GM19455 (cell line): ENCODE data around the gene AFP.

Experiments
- ATAC-seq: cut with Tn5 transposase; IDR thresholded peaks from one replicate; pipeline ENCODE4 v1.9.1; 2021; ENCODE audit not compliant: unreplicated experiment

AFP gene

DNA sequence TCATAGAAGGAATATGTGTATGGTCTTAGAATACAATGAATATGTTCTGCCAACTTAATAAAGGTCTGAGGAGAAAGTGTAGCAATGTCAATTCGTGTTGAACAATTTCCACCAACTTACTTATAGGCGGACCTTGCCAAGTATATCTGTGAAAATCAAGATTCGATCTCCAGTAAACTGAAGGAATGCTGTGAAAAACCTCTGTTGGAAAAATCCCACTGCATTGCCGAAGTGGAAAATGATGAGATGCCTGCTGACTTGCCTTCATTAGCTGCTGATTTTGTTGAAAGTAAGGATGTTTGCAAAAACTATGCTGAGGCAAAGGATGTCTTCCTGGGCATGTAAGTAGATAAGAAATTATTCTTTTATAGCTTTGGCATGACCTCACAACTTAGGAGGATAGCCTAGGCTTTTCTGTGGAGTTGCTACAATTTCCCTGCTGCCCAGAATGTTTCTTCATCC is 22.7 kb upstream of the AFP start:
- ATAC-seq, result no peak

DNA sequence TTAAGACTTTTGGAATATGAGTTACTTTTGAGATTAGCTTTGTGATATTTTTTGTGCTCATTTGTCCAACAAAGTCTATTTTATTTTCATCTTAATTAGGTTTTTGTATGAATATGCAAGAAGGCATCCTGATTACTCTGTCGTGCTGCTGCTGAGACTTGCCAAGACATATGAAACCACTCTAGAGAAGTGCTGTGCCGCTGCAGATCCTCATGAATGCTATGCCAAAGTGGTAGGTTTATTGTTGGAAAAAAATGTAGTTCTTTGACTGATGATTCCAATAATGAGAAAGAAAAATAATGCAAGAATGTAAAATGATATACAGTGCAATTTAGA is 21.1 kb upstream of the AFP start:
- ATAC-seq, result no peak

DNA sequence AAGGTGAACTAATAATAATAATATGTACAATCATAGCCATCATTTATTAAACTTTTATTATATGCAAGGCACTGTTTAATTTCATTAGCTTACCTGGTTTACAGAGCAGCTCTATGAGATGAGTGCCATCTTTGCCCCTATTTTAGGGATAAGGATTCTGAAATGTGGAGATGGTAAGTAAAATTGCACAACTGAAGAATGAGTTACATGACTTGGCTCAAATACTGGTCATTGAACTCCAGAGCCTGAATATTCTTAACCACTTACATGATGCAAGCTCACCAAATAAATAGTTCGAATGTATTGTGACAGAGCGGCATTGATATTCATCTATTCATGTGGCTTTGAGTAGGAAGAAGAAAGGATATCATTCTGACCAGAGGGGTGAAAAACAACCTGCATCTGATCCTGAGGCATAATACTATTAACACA is 20.2 kb upstream of the AFP start:
- no peak for ATAC-seq

DNA sequence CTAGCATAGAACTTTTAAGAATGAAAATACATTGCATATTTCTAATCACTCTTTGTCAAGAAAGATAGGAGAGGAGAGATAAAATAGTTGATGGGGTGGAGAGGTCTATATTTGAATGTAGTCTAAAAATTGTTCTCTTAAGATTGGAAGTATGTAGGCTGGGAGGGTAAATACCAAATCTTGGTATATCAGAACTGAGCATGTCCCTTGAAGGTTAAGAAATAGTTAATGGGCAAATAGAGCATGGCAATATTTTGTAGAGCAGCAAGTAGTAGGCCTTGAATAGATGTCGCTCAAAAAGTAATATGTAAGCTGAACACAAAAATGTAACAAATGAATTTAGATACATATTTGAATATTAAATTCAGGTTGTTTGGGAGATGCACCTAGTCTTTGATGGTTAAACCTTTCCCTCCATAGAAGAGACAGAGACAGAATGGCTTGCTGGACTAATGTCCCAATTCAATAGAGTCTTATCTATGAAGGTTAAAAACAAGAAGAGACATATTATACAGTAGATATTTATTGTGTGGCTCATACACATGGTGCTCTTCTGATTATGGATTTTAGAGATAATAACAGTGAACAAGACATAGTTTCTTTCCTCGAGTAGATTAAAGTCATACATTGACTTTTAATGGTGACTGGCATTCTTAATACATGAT is 19.5 kb upstream of the AFP start:
- no peak for ATAC-seq

GRCh38 chr4:73417342-73417741 is 18.7 kb upstream of the AFP start:
- no peak for ATAC-seq

GRCh38 chr4:73417973-73418372 is 18.0 kb upstream of the AFP start:
- ATAC-seq, result no peak

- no peak for ATAC-seq
Measured at GRCh38 chr4:73418677-73419076, 17.3 kb upstream of the AFP start.

- no peak for ATAC-seq
Measured at GRCh38 chr4:73419106-73420038, 16.6 kb upstream of the AFP start.

DNA sequence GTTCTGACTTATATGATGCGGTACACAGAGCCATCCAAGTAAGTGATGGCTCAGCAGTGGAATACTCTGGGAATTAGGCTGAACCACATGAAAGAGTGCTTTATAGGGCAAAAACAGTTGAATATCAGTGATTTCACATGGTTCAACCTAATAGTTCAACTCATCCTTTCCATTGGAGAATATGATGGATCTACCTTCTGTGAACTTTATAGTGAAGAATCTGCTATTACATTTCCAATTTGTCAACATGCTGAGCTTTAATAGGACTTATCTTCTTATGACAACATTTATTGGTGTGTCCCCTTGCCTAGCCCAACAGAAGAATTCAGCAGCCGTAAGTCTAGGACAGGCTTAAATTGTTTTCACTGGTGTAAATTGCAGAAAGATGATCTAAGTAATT is 15.4 kb upstream of the AFP start:
- no peak for ATAC-seq

DNA sequence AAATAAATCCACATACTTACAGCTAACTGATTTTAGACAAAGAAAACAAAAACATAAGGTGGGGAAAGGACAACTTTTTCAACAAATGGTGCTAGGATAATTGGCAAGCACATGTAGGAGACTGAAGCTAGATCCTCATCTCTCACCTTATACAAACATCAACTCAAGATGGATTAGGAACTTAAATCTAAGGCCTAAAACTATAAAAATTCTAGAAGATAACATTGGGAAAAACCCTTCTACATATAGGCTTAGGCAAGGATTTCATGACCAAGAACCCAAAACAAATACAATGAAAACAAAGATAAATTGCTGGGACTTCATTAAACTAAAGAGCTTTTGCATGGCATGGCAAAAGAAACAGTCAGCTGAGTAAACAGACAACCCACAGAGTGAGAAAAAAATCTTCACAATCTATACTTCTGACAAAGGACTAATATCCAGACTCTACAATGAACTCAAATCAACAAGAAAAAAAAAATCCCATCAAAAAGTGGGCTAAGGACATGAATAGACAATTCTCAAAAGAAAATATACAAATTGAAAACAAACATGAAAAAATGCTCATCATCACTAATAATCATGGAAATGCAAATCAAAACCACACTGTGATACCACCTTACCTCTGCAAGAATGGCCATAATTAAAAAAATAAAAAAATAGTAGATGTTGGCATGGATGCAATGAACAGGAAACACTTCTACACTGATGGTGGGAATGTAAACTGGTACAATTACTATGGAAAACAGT is 14.1 kb upstream of the AFP start:
- no peak for ATAC-seq

- no peak for ATAC-seq
Measured at GRCh38 chr4:73422458-73422752, 13.6 kb upstream of the AFP start.

DNA sequence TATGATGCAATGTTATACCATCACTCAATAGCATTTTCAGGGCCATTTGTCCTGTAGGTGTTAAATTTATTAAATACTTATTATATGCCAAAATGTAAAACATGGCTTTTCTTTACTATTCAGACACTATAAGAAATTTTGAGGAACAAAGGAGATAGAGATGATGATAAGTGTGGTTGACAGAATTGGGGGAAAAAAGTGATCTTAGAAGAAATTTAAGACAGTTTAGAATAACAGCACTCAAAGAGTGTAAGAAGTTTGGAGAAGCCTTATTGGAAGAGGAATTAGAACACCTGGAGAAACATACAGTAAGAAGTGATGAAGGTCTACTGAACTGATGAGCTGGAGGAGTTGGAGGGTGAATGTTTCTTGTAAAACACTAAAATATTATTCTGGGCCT is 12.8 kb upstream of the AFP start:
- ATAC-seq, result no peak

- no peak for ATAC-seq
Measured at GRCh38 chr4:73426666-73427065, 9.4 kb upstream of the AFP start.

- no peak for ATAC-seq
Measured at GRCh38 chr4:73429118-73429517, 6.9 kb upstream of the AFP start.

- no peak for ATAC-seq
Measured at GRCh38 chr4:73429826-73430587, 6.0 kb upstream of the AFP start.

- no peak for ATAC-seq
Measured at GRCh38 chr4:73431813-73432168, 4.2 kb upstream of the AFP start.

GRCh38 chr4:73432169-73433000 is 3.6 kb upstream of the AFP start:
- ATAC-seq, result no peak

DNA sequence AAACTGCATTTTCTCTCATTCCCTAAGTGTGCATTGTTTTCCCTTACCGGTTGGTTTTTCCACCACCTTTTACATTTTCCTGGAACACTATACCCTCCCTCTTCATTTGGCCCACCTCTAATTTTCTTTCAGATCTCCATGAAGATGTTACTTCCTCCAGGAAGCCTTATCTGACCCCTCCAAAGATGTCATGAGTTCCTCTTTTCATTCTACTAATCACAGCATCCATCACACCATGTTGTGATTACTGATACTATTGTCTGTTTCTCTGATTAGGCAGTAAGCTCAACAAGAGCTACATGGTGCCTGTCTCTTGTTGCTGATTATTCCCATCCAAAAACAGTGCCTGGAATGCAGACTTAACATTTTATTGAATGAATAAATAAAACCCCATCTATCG is 2.9 kb upstream of the AFP start:
- ATAC-seq, result no peak

DNA sequence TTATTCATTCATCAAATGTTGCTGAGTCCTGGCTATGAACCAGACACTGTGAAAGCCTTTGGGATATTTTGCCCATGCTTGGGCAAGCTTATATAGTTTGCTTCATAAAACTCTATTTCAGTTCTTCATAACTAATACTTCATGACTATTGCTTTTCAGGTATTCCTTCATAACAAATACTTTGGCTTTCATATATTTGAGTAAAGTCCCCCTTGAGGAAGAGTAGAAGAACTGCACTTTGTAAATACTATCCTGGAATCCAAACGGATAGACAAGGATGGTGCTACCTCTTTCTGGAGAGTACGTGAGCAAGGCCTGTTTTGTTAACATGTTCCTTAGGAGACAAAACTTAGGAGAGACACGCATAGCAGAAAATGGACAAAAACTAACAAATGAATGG is 1.7 kb upstream of the AFP start:
- ATAC-seq, result peak; percentile 68
